Endodermal cell (in vitro differentiated cells): ENCODE results near the gene THAP9. TPM values are rescaled to one million over a fixed set of nuclear protein-coding genes. Genes with fewer than 3 reads are reported as not detected.

Experiments
- DNase-seq: peaks from one replicate; pipeline ENCODE4 v3.0.0-alpha.2; 2017
- H3K27ac ChIP-seq: 2 replicates; pipeline ENCODE4 v1.5.1; 2013; ENCODE audit warnings: mild to moderate bottlenecking, low read depth, low read length, moderate library complexity
- H3K27me3 ChIP-seq: 2 replicates; pipeline ENCODE4 v1.6.1; 2013; ENCODE audit warnings: mild to moderate bottlenecking, low read length, moderate library complexity; ENCODE audit not compliant: insufficient read depth, control insufficient read depth, poor library complexity, severe bottlenecking
- H3K36me3 ChIP-seq: 2 replicates; pipeline ENCODE4 v1.7.0; 2013; ENCODE audit warnings: mild to moderate bottlenecking, low read length, moderate library complexity; ENCODE audit not compliant: control insufficient read depth, insufficient read depth
- H3K4me1 ChIP-seq: one replicate; pipeline ENCODE4 v1.7.0; 2013; ENCODE audit warnings: low read length; ENCODE audit not compliant: control insufficient read depth, insufficient read depth
- H3K4me3 ChIP-seq: 2 replicates; pipeline ENCODE4 v1.5.1; 2013; ENCODE audit warnings: mild to moderate bottlenecking, low read length, moderate library complexity
- H3K9ac ChIP-seq: 2 replicates; pipeline ENCODE4 v1.6.1; 2013; ENCODE audit warnings: mild to moderate bottlenecking, low read length, moderate library complexity; ENCODE audit not compliant: poor library complexity, severe bottlenecking; ENCODE audit errors: extremely low read depth
- H3K9me3 ChIP-seq: 2 replicates; pipeline ENCODE4 v1.6.1; 2013; ENCODE audit warnings: mild to moderate bottlenecking, low read length, moderate library complexity; ENCODE audit not compliant: control insufficient read depth
- H3K27ac Mint-ChIP-seq: 2 replicates; pipeline ENCODE4 v1.8.0; 2020; ENCODE audit warnings: mixed read lengths
- H3K27me3 Mint-ChIP-seq: 2 replicates; pipeline ENCODE4 v1.8.0; 2021; ENCODE audit warnings: mild to moderate bottlenecking, mixed read lengths; ENCODE audit not compliant: insufficient read depth
- H3K36me3 Mint-ChIP-seq: 2 replicates; pipeline ENCODE4 v1.8.0; 2020; ENCODE audit warnings: low read depth, mixed read lengths
- H3K4me1 Mint-ChIP-seq: 2 replicates; pipeline ENCODE4 v1.8.0; 2020; ENCODE audit warnings: mixed read lengths
- H3K4me3 Mint-ChIP-seq: 2 replicates; pipeline ENCODE4 v1.8.0; 2020; ENCODE audit warnings: mild to moderate bottlenecking, moderate library complexity, mixed read lengths
- H3K9me3 Mint-ChIP-seq: 2 replicates; pipeline ENCODE4 v1.8.0; 2020; ENCODE audit warnings: mild to moderate bottlenecking, mixed read lengths
- WGBS, 2 experiments: methylation state at CpG; one replicate each; pipeline versions ENCODE4 v1.1.5 to v1.1.7; 2013; ENCODE audit warnings: missing lambda C conversion rate in 2 of 2, mixed read lengths in 1 of 2; ENCODE audit not compliant: insufficient coverage in 1 of 2, insufficient read length in 1 of 2; 5-methylcytosine and 5-hydroxymethylcytosine counted together
- total RNA-seq, 2 donors: library from RNA; stranded (reverse); fragmentation: NEBNext Ultra II Directional in 1 of 2; extraction: Animal tissue kit (Norgen Biotek cat#: 25700) in 1 of 2; gene quantifications; 2 replicates in 1 of 2; 3 replicates in 1 of 2; pipeline ENCODE4 v1.2.1, GENCODE V29; 2021
- TF ChIP-seq, protein P1 (sequence below): fragments of 200-600 bp; sonication (generic); conservative IDR thresholded peaks from 2 replicates; pipeline ENCODE4 v1.5.0; 2021; ENCODE audit warnings: antibody characterized with exemption, mild to moderate bottlenecking

THAP9 gene
- total RNA-seq, 2 donors from 2014 or later = 14.4 to 22.3 TPM

DNA sequence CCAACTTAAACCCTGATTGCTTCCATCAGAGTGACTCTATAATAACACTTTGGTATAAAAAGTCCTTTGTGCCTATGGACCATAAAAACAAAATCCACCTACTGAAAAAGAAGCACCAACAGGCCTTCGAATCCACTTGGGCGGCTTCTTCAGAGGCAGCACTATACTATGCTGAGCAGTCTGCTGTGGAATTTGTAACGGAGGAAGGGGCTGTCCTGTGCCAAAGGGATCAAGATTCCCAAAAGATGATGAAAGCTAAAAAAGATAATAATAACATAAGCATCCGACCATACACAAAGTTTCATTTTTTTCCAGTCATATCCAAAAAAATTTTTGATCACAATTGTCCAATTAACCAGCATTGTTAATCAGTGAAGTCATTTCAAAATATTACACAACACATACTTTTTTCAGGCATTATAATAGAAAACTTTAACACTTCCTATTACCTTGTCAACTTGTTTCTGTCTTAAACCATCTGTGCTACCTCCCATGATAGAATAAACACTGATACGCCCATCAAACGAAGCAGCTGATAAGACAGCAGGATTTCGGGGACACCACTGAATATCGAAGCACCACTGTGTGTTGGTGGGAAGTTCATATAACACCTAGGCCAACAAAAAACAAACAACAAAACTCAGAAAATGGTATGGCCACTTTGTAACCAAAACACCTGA, 33.7 kb upstream of the THAP9 start:
- Histone ChIP-seq H3K9ac (no peak overlapping the region), H3K4me1 (no peaks in the 10 kb centered on the region), H3K27ac (no peak overlapping the region), H3K27me3 (no peaks in the 10 kb centered on the region), H3K4me3 (no peak overlapping the region), H3K9me3 (no peaks in the 10 kb centered on the region), H3K36me3 (peaks cover 96% of the 10 kb centered on the region)
- no peak overlapping the region for H3K4me3 Mint-ChIP-seq
- WGBS, 2 experiments = 94 to 100% methylated on average over 1 to 8 of the region's 8 CpGs
- H3K36me3 Mint-ChIP-seq = peaks cover 78% of the 10 kb centered on the region
- H3K27ac Mint-ChIP-seq = no peak overlapping the region
- TF ChIP-seq, protein P1, sequence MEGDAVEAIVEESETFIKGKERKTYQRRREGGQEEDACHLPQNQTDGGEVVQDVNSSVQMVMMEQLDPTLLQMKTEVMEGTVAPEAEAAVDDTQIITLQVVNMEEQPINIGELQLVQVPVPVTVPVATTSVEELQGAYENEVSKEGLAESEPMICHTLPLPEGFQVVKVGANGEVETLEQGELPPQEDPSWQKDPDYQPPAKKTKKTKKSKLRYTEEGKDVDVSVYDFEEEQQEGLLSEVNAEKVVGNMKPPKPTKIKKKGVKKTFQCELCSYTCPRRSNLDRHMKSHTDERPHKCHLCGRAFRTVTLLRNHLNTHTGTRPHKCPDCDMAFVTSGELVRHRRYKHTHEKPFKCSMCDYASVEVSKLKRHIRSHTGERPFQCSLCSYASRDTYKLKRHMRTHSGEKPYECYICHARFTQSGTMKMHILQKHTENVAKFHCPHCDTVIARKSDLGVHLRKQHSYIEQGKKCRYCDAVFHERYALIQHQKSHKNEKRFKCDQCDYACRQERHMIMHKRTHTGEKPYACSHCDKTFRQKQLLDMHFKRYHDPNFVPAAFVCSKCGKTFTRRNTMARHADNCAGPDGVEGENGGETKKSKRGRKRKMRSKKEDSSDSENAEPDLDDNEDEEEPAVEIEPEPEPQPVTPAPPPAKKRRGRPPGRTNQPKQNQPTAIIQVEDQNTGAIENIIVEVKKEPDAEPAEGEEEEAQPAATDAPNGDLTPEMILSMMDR = no peak
- no peaks in the 10 kb centered on the region for H3K9me3 Mint-ChIP-seq
- no peaks in the 10 kb centered on the region for H3K4me1 Mint-ChIP-seq
- DNase-seq = no peak
- no peaks in the 10 kb centered on the region for H3K27me3 Mint-ChIP-seq

DNA sequence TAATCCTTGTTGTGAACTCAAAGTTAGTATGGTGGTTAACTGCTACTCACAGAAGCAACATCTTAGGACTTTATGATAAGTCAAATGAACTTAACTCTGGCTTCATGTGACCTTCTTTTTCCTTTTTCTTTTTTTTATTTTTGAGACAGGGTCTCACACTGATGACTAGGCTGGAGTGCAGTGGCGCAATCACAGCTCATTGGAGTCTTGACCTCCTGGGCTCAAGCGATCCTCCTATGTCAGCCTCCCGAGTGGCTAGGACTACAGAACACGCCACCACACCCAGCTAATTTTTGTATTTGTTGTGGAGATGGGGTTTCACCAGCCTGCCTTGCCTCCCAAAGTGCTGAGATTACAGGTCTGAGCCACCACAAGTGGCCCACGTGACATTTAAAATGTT, 32.0 kb upstream of the THAP9 start:
- no peak for DNase-seq
- no peak overlapping the region for H3K27ac ChIP-seq
- no peak overlapping the region for H3K9ac ChIP-seq
- no peak overlapping the region for H3K27ac Mint-ChIP-seq
- no peaks in the 10 kb centered on the region for H3K4me1 ChIP-seq
- H3K36me3 Mint-ChIP-seq = peaks cover 78% of the 10 kb centered on the region
- H3K9me3 Mint-ChIP-seq = no peaks in the 10 kb centered on the region
- H3K27me3 Mint-ChIP-seq = no peaks in the 10 kb centered on the region
- 95 to 100% methylated on average over 2 to 5 of the region's 5 CpGs for WGBS, 2 experiments
- TF ChIP-seq, protein P1 = no peak
- no peak overlapping the region for H3K4me3 Mint-ChIP-seq
- peaks cover 97% of the 10 kb centered on the region for H3K36me3 ChIP-seq
- H3K4me3 ChIP-seq = no peak overlapping the region
- H3K4me1 Mint-ChIP-seq = no peaks in the 10 kb centered on the region
- no peaks in the 10 kb centered on the region for H3K27me3 ChIP-seq
- H3K9me3 ChIP-seq = no peaks in the 10 kb centered on the region

GRCh38 chr4:82885410-82885809, 15.1 kb upstream of the THAP9 start:
- Mint-ChIP-seq H3K4me1 (peaks cover 25% of the 10 kb centered on the region), H3K27me3 (no peaks in the 10 kb centered on the region), H3K4me3 (no peak overlapping the region), H3K27ac (no peak overlapping the region), H3K36me3 (peaks cover 17% of the 10 kb centered on the region), H3K9me3 (no peaks in the 10 kb centered on the region)
- Histone ChIP-seq H3K4me3 (peak overlapping the region; percentile 72), H3K9me3 (no peaks in the 10 kb centered on the region), H3K9ac (no peak overlapping the region), H3K27me3 (no peaks in the 10 kb centered on the region), H3K36me3 (peaks cover 56% of the 10 kb centered on the region), H3K27ac (no peak overlapping the region), H3K4me1 (no peaks in the 10 kb centered on the region)
- no peak for DNase-seq
- TF ChIP-seq, protein P1 = no peak
